Measurements from ENCODE around the gene TMEM237. TPM values are rescaled to one million over a fixed set of nuclear protein-coding genes. Genes with fewer than 3 reads are reported as not detected.

Gene TMEM237, protein sequence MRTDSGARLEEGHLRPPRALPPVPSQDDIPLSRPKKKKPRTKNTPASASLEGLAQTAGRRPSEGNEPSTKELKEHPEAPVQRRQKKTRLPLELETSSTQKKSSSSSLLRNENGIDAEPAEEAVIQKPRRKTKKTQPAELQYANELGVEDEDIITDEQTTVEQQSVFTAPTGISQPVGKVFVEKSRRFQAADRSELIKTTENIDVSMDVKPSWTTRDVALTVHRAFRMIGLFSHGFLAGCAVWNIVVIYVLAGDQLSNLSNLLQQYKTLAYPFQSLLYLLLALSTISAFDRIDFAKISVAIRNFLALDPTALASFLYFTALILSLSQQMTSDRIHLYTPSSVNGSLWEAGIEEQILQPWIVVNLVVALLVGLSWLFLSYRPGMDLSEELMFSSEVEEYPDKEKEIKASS
- total RNA-seq, result 10 to 100 TPM; 15.8 to 17.4 TPM

DNA sequence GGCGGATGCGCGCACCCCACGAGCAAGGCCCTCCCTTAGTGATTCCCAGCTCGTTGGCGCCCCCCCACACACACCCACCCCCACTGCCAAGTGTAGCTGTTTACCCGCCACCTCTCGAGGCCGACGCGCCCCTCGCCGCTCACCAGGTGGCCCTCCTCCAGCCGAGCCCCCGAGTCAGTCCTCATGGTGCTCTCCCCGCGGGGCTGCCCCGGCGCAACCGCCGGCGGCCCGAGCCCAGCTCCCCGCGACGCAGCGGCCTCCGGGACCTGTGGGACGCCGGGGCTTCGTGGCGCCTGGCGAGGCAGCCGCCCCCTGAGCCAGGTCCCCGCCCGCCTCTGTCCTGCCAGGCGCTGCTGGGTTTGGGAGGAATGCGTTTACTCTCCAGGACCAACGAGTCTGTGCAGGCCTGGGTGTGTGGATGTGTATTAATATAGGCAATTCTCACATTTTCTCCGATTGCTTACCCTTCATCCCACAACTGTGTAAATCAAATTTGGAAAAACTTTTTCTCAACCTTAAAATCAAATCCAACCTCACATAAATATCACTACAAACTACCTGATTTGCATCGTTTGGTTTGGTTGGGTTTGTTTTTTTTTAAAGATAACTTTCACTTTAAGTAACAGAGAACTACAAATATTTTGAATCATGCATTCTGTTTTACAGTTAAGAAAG lies at the start of gene TMEM237:
TSS of gene TMEM237 (minus strand) at position 288 of the 675 bp plus-strand sequence. CDS start at position 185, 103 bp downstream.

Other genes with a start within 250 kb of the TMEM237 start
- 10 to 100 TPM; 53.4 to 60.1 TPM for gene TRAK2, start 192.0 kb downstream of the TMEM237 start, total RNA-seq
- 10 to 100 TPM; 31.3 to 38.7 TPM for gene STRADB, start 191.8 kb downstream of the TMEM237 start, total RNA-seq
- not detected for gene MPP4, start 55.1 kb upstream of the TMEM237 start, total RNA-seq
- gene ALS2, start 137.4 kb upstream of the TMEM237 start, total RNA-seq, result 10 to 100 TPM; 11.4 to 12.7 TPM
- not detected for gene CDK15, start 163.0 kb upstream of the TMEM237 start, total RNA-seq